Small intestine (tissue), 7 donors: ENCODE results near the gene ZNF511. TPM values are rescaled to one million over a fixed set of nuclear protein-coding genes. Genes with fewer than 3 reads are reported as not detected.

Experiments
- DNase-seq, 2 donors: peaks; one replicate each; pipeline versions ENCODE4 v3.0.0 to v3.0.0-alpha.2; 2013
- FAIRE-seq: peaks from 2 replicates; lab custom pipeline; 2012; peaks lifted over from hg19 to GRCh38; lab: Jason Lieb, UNC
- H3K27ac ChIP-seq, 3 donors: one replicate each; pipeline ENCODE4 v1.5.1; 2013; ENCODE audit warnings: low read length in 2 of 3, mild to moderate bottlenecking in 2 of 3, control low read depth in 1 of 3, inconsistent platforms in 1 of 3, low read depth in 1 of 3, moderate library complexity in 1 of 3
- H3K27me3 ChIP-seq, 3 donors: one replicate each; pipeline ENCODE4 v1.6.1; 2013; ENCODE audit warnings: low read length in 3 of 3, inconsistent platforms in 1 of 3; ENCODE audit not compliant: control insufficient read depth in 3 of 3, insufficient read depth in 3 of 3
- H3K36me3 ChIP-seq, 3 donors: one replicate each; pipeline ENCODE4 v1.6.1; 2013; ENCODE audit warnings: low read length in 3 of 3, inconsistent platforms in 1 of 3, low read depth in 1 of 3, mild to moderate bottlenecking in 1 of 3, moderate library complexity in 1 of 3; ENCODE audit not compliant: control insufficient read depth in 3 of 3, insufficient read depth in 2 of 3
- H3K4me1 ChIP-seq, 3 donors: one replicate each; pipeline ENCODE4 v1.6.1; 2013; ENCODE audit warnings: low read length in 2 of 3, inconsistent platforms in 1 of 3, low read depth in 1 of 3, mild to moderate bottlenecking in 1 of 3, moderate library complexity in 1 of 3; ENCODE audit not compliant: control insufficient read depth in 3 of 3, insufficient read depth in 2 of 3
- H3K4me3 ChIP-seq, 3 donors: one replicate each; pipeline ENCODE4 v1.5.1; 2013; ENCODE audit warnings: low read length in 3 of 3, control low read depth in 1 of 3, inconsistent platforms in 1 of 3, low read depth in 1 of 3, mild to moderate bottlenecking in 1 of 3, moderate library complexity in 1 of 3
- H3K9me3 ChIP-seq, 2 donors: one replicate each; pipeline ENCODE4 v1.6.1; 2013; ENCODE audit warnings: low read depth in 1 of 2, low read length in 1 of 2; ENCODE audit not compliant: control insufficient read depth in 2 of 2, insufficient read depth in 1 of 2
- WGBS, 3 donors: extraction: QIAGEN DNeasy Blood & Tissue Kit; methylation state at CpG; one replicate each; pipeline ENCODE4 v1.1.7; 2013; 5-methylcytosine and 5-hydroxymethylcytosine counted together
- polyA plus RNA-seq, 4 donors: library from polyadenylated mRNA; stranded (reverse) in 3 of 4; unstranded in 1 of 4; fragments of 200-250 nt in 3 of 4; fragments of 120-200 nt in 1 of 4; gene quantifications; one replicate each; pipeline versions ENCODE4 v1.2.1 to v1.2.3, GENCODE V29; 2013
- donor health status: healthy with polysubstance abuse.
- donor health status: control.
- donor health status: control.
- donor health status: Bipolar disorder and iron deficiency.
- donor health status: healthy.

ZNF511 gene
- polyA plus RNA-seq, 4 donors: 21.8 to 61.5 (median 48.8) TPM

- 92 to 94% (median 94%) methylated on average over 37 to 38 of the region's 38 CpGs for WGBS, 3 donors
- no peak for DNase-seq
- no peak overlapping the region for H3K4me3 ChIP-seq
- H3K4me1 ChIP-seq: no peaks in the 10 kb centered on the region
- H3K27ac ChIP-seq: peak overlapping the region in 1 of 3 donors; percentile 17
- no peaks in the 10 kb centered on the region for H3K27me3 ChIP-seq
- no peaks in the 10 kb centered on the region for H3K9me3 ChIP-seq
- FAIRE-seq: no peak
- peaks cover 21 to 84% (median 25%) of the 10 kb centered on the region in 3 donors for H3K36me3 ChIP-seq
Measured at GRCh38 chr10:133292919-133293809, 15.6 kb upstream of the ZNF511 start.

GRCh38 chr10:133293810-133294119, 14.9 kb upstream of the ZNF511 start:
- no peaks in the 10 kb centered on the region for H3K9me3 ChIP-seq
- no peaks in the 10 kb centered on the region for H3K27me3 ChIP-seq
- H3K27ac ChIP-seq: no peak overlapping the region
- H3K36me3 ChIP-seq: peaks cover 21 to 85% (median 27%) of the 10 kb centered on the region in 3 donors
- H3K4me3 ChIP-seq: no peak overlapping the region
- DNase-seq: no peak
- no peak for FAIRE-seq
- WGBS, 3 donors: 90 to 98% (median 95%) methylated on average over 10 of the region's 10 CpGs
- H3K4me1 ChIP-seq: no peaks in the 10 kb centered on the region

DNA sequence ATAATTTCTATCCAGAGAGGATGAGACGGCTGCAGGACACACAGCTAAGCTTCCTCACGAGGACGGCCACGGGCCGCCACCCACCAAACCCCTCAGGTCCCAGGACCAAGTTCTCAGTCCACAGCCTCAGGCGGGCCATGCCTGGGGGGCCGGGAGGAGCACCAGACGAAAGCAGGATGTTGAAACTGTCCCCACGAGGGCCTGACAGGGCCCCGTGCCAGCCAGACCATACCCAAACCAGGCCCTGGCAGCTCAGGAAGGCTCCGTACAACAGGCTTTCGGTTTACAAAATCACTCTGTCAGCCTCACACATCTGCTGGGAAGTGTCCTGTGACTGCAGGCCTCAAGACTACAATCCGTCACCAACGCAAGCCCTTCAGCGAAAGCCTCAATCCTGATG, 14.5 kb upstream of the ZNF511 start:
- Histone ChIP-seq H3K36me3 (peaks cover 22 to 85% (median 27%) of the 10 kb centered on the region in 3 donors), H3K27ac (no peak overlapping the region), H3K4me1 (no peaks in the 10 kb centered on the region), H3K27me3 (no peaks in the 10 kb centered on the region), H3K9me3 (no peaks in the 10 kb centered on the region), H3K4me3 (no peak overlapping the region)
- DNase-seq (no peak), FAIRE-seq (no peak)
- 89 to 95% (median 93%) methylated on average over 15 of the region's 15 CpGs for WGBS, 3 donors

DNA sequence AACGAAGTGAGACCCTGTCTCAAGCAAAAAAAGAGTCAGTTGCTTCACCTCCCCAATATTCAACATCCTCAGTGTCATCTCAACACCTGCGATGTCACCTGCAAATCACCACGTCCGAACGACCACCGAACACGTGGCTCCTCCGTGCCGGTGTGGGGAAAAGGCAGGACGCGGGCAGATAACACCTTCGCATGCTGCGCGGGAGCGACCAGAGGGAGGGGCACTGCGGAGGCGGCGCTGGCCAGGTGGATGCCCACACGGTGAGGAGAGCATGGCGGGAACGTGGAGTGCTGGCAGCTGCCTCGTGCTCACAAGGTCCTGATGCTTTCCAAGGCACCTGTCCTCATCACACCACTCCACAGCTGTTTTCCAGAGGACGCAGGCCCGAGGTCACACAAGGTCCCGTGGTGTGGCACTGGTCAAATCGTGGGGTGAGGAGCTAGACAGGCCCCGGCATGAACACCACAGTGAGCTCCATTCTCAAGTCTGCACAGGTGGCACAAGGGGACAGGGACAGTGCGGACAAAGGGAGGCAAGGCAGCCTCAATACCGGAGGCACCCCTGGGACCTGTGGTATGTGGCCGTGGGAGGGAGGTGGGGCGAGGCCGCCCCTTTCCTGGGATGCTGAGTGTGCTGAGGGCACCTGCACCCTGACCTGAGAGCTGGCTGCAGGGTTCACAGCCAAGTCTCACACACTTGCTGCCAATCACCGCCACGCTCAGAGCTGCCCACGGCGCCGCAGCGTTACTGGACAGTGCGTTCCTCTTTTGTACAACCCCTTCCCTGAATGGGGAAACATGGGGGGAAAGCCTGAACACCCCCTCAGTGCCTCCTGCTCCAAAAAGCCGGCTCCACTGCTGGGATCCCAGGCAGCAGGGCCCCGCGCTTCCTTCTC, 13.0 kb upstream of the ZNF511 start:
- no peak overlapping the region for H3K4me3 ChIP-seq
- H3K9me3 ChIP-seq: no peaks in the 10 kb centered on the region
- FAIRE-seq (no peak), DNase-seq (no peak)
- H3K4me1 ChIP-seq: no peaks in the 10 kb centered on the region
- H3K27me3 ChIP-seq: no peaks in the 10 kb centered on the region
- H3K36me3 ChIP-seq: peaks cover 27 to 84% (median 30%) of the 10 kb centered on the region in 3 donors
- no peak overlapping the region for H3K27ac ChIP-seq
- WGBS, 3 donors: 93 to 95% (median 94%) methylated on average over 41 to 42 of the region's 42 CpGs

- no peaks in the 10 kb centered on the region for H3K4me1 ChIP-seq
- H3K27ac ChIP-seq: no peak overlapping the region
- H3K27me3 ChIP-seq: no peaks in the 10 kb centered on the region
- H3K36me3 ChIP-seq: peaks cover 27 to 91% (median 28%) of the 10 kb centered on the region in 3 donors
- no peak for DNase-seq
- 95 to 97% (median 97%) methylated on average over 10 of the region's 10 CpGs for WGBS, 3 donors
- FAIRE-seq: no peak
- no peak overlapping the region for H3K4me3 ChIP-seq
- no peaks in the 10 kb centered on the region for H3K9me3 ChIP-seq
Measured at GRCh38 chr10:133297504-133297903, 11.2 kb upstream of the ZNF511 start.

GRCh38 chr10:133298466-133298865, 10.2 kb upstream of the ZNF511 start:
- Histone ChIP-seq H3K9me3 (no peaks in the 10 kb centered on the region), H3K4me1 (no peaks in the 10 kb centered on the region), H3K36me3 (peaks cover 22 to 89% (median 23%) of the 10 kb centered on the region in 3 donors), H3K4me3 (no peak overlapping the region), H3K27me3 (no peaks in the 10 kb centered on the region), H3K27ac (no peak overlapping the region)
- WGBS, 3 donors: 94 to 95% (median 94%) methylated on average over 14 of the region's 14 CpGs
- DNase-seq (no peak), FAIRE-seq (no peak)

DNA sequence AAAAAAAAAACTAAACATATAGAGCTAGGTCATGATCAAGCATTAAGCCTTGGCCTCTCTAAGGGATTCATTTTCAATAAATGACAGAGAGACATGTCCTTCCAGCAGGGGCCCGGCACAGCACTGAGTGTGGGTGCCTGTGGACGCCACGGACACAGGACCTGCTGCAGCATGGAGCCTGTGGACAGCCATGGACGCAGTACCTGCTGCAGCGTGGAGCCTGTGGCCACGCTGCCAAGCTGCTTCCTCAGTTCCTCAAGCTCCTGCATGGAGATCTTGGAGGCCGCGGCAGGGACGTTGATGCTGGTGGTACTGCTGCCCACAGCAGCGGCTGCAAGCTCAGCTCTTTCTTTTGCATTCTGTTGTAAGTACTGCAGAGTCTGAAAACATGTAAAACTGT, 9.5 kb upstream of the ZNF511 start:
- peaks cover 18 to 87% (median 22%) of the 10 kb centered on the region in 3 donors for H3K36me3 ChIP-seq
- H3K9me3 ChIP-seq: no peaks in the 10 kb centered on the region
- no peak overlapping the region for H3K27ac ChIP-seq
- no peaks in the 10 kb centered on the region for H3K4me1 ChIP-seq
- no peaks in the 10 kb centered on the region for H3K27me3 ChIP-seq
- no peak overlapping the region for H3K4me3 ChIP-seq
- 89 to 91% (median 91%) methylated on average over 10 of the region's 10 CpGs for WGBS, 3 donors
- no peak for FAIRE-seq
- no peak for DNase-seq

- Histone ChIP-seq H3K27ac (no peak overlapping the region), H3K4me1 (no peaks in the 10 kb centered on the region), H3K9me3 (no peaks in the 10 kb centered on the region), H3K4me3 (no peak overlapping the region), H3K36me3 (peaks cover 14 to 82% (median 22%) of the 10 kb centered on the region in 3 donors), H3K27me3 (no peaks in the 10 kb centered on the region)
- WGBS, 3 donors: 93 to 95% (median 94%) methylated on average over 14 of the region's 14 CpGs
- FAIRE-seq (no peak), DNase-seq (no peak)
Measured at GRCh38 chr10:133299738-133300137, 9.0 kb upstream of the ZNF511 start.
